ENCODE results near the gene MTCH1. TPM values are rescaled to one million over a fixed set of nuclear protein-coding genes. Genes with fewer than 3 reads are reported as not detected.

Gene MTCH1
- total and polyA plus RNA-seq, 2 of the 4 experiments (the other 2 are of a cell fraction), result 215 to 263 TPM

- no peak overlapping the region for H3K9ac ChIP-seq (ENCODE audit: low read depth, low read length)
- no peak overlapping the region for H3K27ac ChIP-seq (ENCODE audit: insufficient read depth, low read length)
- H3K4me3 ChIP-seq (ENCODE audit: insufficient read depth, low read depth, low read length), result no peak overlapping the region
- H4K8ac ChIP-seq (ENCODE audit: low read depth in 2 of 2, low read length in 2 of 2), result no peak overlapping the region
- no peak overlapping the region for H3K18ac ChIP-seq (ENCODE audit: low read depth, low read length)
- BruUV-seq (replicated peaks), result no TSS peak
- H3K56ac ChIP-seq (ENCODE audit: extremely low read depth, insufficient read depth, low read length), result no peak overlapping the region
- H4K20me1 ChIP-seq (ENCODE audit: insufficient read depth, low read length), result peaks cover 36% of the 10 kb centered on the region
- H3K4me2 ChIP-seq (ENCODE audit: low read depth, low read length), result no peak overlapping the region
- in situ Hi-C loops (cut with MboI; ENCODE audit: low sequenced_read_pairs), result no loop called here
- dilution Hi-C loops (cut with HindIII; ENCODE audit: low sequenced_read_pairs, unreplicated experiment), result no loop called here
- H3K36me3 ChIP-seq (ENCODE audit: control insufficient read depth, insufficient read depth, low read length), result peaks cover 94% of the 10 kb centered on the region
- peaks cover 61 to 63% of the 10 kb centered on the region in 2 experiments for H3K79me1 ChIP-seq (ENCODE audit: low read depth in 1 of 2, low read length in 2 of 2)
- WGBS, 2 experiments (ENCODE audit: extremely low coverage in 2 of 2, insufficient read length in 1 of 2), result no CpG with 5 or more reads among the region's 1 CpG
- no peak overlapping the region for H2AFZ ChIP-seq (replicated peaks; ENCODE audit: low read length, poor library complexity)
- no peak overlapping the region for H2AK5ac ChIP-seq (ENCODE audit: low read depth, low read length)
- ATAC-seq (ENCODE audit: low read depth) (no peak), DNase-seq (no peak)
- H3K9me3 ChIP-seq (ENCODE audit: control insufficient read depth, insufficient read depth, low read length), result no peaks in the 10 kb centered on the region
- H4K5ac ChIP-seq (ENCODE audit: low read depth, low read length), result no peak overlapping the region
- H2BK15ac ChIP-seq (ENCODE audit: low read depth, low read length), result no peak overlapping the region
- no peaks in the 10 kb centered on the region for H3K27me3 ChIP-seq (ENCODE audit: control insufficient read depth, insufficient read depth, low read length)
- intact Hi-C loops (cut with micrococcal nuclease), result no loop called here
- no peak overlapping the region for H3K4ac ChIP-seq (ENCODE audit: low read depth, low read length)
- H2BK120ac ChIP-seq (ENCODE audit: low read depth, low read length), result no peak overlapping the region
- H3K9me1 ChIP-seq (ENCODE audit: insufficient read depth, low read length), result no peaks in the 10 kb centered on the region; the same call in 1 of the 2 replicates
- no peak overlapping the region for H2BK5ac ChIP-seq (ENCODE audit: low read depth, low read length, poor library complexity, severe bottlenecking)
- H3K14ac ChIP-seq (replicated peaks; ENCODE audit: low read depth, low read length), result no peak overlapping the region
- H3K4me1 ChIP-seq (ENCODE audit: control insufficient read depth, insufficient read depth, low read length), result no peaks in the 10 kb centered on the region
- no peak overlapping the region for H2AK9ac ChIP-seq (replicated peaks; ENCODE audit: low read depth, low read length, poor library complexity)
- H2BK20ac ChIP-seq (ENCODE audit: low read depth, low read length), result no peak overlapping the region
- H3K23ac ChIP-seq (ENCODE audit: low read depth, low read length), result no peak overlapping the region
- no peak overlapping the region for H4K91ac ChIP-seq (ENCODE audit: insufficient read depth, low read depth, low read length)
- POLR2A ChIA-PET (ENCODE audit: unreplicated experiment), result interaction anchor here (0.5 kb wide), 1 partner anchor 93 kb away, joined by 4 read pairs; no protein-coding TSS in a partner anchor
- CTCF ChIA-PET, result no interaction called here
- TF ChIP-seq BHLHE40 (IDR thresholded peaks at IDR 0.05; ENCODE audit: low read depth, low read length) (no peak), MAZ (IDR thresholded peaks at IDR 0.05; ENCODE audit: borderline replicate concordance, low read depth, low read length) (no peak), FOS (IDR thresholded peaks at IDR 0.05; ENCODE audit: low read depth, low read length) (no peak)
Observed at GRCh38 chr6:36973190-36973589, 12.8 kb downstream of the MTCH1 start.

Data from IMR-90 (cell line).